GM18502 (cell line): ENCODE results near the gene WWC1.

Source experiments
- ATAC-seq: cut with Tn5 transposase; IDR thresholded peaks from one replicate; pipeline ENCODE4 v1.9.1; 2021; ENCODE audit warnings: mild to moderate bottlenecking; ENCODE audit not compliant: unreplicated experiment, poor library complexity

WWC1 gene

DNA sequence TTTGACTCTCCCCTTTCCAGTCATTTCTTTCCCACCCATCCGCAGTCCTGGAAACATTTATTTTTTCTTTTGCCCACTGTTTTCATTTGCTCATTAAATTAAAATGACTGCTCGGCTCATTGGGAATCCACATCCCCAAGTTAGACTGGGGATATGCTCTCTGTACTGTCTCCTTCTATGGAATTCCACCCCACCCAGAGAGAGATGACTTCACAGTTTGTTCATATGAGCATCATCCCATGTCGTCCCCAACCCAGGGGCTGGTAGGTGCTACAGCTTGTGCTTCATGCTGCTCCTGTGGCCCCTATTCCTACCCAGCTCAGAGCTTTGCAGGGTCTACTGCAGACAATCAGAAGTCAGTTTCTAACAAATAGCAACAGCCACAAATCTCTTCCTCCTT, 178.4 kb downstream of the WWC1 start:
- ATAC-seq, result no peak

DNA sequence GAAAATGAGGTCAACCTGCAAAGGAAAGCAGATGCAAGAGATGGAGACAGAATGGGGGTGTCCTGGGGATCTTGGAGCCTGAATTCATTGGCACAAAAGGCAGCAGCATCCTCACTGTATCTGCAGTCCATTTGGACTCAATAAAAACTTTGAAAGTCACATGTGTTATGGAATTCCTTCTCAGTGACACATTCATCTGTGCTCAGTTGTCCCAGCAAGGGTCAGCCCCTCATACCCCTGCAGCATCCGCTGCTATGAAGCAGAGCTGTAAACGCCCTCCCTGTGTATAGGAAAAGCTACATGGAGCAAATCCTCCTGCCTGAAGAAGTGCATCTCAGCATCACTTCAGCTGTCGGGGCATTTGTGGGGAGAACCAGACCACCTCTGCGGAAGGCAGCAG, 180.3 kb downstream of the WWC1 start:
- no peak for ATAC-seq

DNA sequence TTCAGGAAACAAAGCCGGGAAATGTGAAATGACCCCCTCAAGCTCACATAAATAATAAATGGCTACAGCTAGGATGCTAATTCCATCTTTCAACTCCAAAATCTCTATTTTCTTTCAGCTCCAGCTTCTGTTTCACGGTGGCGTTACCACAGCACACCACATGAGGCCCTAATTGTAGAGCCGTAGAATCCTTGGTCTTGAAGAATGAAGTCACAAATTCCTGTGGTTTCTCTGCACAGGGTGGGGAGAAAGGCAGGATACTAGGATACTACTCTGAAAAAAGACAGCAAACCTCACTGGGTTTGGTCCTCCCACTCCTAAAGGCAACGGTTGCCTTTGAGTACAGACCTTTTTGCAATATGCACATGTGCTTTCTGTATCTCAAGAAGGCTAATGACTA, 180.9 kb downstream of the WWC1 start:
- ATAC-seq, result no peak

DNA sequence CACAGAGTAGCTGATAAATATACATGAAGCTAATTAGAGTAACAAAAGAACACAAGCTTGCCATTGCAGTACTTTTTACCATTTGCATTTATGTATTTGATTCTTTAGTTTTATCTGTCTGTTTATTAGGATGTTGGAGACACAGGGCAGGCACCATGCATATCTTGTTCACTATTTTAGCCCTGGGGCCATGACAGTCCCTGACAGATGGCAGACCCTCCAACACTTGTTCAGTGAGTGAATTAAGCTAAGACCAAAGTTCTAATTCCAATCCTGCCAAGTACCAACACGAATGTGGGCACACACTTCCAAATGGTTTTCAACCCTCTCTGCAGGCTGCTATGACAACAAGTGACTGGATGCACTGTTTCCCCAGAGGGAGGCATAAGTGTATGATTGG, 182.9 kb downstream of the WWC1 start:
- no peak for ATAC-seq

DNA sequence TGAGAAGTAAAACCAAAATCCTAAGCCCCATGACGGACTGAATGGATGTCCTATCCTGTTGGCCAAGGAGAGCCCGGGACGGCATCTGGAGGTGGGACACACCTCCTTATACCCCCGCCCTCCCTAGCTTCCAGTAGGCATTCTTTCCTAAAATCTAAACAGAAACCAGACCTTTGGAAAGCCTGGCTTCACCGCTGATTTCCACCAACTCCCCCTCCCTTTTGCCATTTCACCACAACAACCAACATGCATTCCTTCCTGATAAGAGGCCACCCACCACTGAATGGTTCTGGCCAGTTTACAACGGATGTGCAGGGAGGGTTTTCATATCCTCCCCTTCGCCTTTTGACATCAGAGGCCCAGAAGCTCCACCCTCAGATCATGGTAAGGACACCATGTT, 185.6 kb downstream of the WWC1 start:
- ATAC-seq, result no peak

DNA sequence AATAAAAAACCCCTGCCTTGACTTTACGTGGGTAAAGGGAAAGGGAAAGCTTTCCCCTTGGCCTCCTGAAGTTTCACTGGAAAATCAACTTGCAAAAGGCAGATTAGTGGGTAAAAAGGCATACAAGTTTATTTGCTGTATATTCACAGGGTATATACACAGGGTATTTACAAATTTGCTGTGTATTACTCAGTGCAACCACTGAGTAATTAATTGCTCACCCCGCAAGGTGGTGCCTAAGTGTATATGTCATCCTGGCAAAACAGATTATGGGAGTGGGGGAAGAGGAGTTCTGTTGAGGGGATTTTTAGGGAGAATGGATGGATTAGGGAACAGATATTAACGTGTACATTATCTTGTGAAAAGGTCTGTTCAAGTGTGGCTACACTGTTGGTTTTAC, 187.7 kb downstream of the WWC1 start:
- no peak for ATAC-seq

DNA sequence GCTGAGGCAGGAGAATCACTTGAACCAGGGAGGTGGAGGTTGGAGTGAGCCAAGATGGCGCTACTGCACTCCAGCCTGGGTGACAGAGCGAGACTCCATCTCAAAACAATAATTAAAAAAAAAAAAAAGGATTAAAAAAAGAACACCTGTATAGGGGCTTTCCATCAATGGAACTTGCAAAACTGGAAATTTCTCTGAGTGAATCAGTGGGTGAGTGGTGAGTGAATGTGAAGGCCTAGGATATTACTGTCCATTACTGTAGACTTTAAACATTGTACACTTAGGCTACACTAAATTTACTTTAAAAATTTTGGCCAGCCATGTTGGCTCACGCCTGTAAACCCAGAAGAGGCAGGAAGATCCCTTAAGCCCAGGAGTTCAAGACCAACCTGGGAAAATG, 189.2 kb downstream of the WWC1 start:
- no peak for ATAC-seq

DNA sequence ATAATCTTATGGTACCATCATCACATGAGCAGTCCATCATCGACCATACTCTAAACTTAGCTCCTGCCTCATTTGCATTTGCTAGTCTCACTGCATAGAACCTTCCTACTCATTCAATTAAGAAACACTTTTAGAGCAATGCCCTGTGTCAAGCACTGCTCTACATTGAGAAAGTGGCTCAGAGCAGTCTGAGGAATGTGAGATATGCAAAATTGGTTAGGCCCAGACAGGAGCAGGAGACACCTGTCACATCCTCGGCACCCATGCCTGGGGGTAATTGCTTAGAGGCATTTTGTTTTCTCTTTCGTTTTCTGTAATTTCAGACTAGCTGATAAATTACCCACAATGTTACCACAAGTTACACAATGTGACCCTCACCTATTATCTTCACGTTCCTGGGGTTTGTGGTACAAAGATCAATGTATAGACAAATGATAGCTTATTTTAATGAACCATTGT, 189.9 kb downstream of the WWC1 start:
- peak; percentile 92 for ATAC-seq

DNA sequence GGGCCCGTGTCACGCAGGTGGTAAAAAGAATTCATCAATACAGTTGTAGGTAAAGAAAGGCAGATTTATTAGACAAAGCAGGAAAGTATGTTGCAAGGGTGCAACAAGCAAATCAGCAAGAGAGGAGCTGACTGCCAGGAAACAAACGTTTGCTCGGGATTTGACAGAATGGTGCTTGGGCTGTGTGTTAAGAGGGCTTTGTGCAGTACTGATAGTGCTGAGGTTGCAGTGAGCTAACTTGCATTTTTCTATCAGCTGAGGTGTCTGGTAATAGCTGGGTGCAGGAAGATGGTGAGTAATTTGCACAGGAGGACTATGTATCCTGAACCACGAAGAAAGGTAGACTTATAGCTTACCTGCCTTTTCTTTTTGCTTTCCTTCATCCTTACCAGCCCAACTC, 190.9 kb downstream of the WWC1 start:
- ATAC-seq, result no peak

DNA sequence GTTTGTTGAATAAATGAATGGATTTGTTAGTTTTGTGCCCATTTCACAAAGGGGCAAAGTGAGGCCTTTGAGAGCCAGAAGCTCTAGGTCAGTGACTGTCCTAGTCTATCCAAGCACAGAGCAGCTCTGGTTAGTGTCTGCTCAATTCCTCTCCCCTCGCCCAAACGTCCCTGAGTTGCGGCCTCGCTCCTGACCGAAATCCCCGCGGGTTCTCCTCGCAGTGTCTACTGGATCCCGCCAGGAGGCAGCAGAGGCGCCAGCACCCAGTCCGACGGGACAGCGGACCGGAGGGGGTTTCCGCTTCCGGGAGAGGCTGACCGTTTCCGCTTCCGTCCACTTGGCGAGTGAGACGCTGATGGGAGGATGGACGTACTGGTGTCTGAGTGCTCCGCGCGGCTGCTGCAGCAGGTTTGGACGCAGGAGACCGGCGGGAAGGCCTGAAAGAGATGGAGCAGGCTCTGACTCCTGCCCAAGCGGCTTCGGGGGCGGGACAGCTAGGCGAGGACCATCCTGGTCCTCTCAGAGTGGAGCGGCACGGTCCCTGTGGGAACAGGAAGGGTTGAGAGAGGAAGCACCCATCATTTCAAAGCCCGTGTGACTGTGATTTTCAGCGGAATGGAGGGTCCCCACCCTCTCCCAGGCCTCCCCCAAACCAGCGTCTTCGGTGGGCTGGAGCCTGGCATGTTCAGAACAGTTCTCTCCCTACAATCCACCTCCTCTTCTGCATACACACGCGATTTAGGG, 194.9 kb downstream of the WWC1 start, which contains the start of gene RARS1:
Gene RARS1, plus strand, starts transcription at position 336 of the 744 bp plus-strand sequence. Its CDS starts 28 bp downstream, at position 364.
- peak; percentile 83 for ATAC-seq

DNA sequence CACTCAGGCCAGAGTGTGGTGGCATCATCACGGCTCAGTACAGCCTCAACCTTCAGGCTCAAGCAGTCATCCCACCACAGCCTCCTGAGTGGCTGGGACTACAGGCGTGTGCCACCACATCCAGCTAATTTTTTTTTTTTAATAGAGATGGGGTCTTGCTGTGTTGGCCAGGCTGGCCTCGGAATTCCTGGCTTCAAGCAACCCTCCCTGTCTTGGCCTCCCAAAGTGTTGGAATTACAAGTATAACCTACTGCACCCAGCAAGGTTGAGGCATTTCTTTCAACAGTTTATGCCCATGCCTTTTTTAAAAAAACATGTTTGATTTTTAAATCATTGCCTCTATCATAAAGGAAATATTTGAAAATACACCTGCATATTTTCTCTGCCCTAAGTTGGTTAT, 197.6 kb downstream of the WWC1 start:
- no peak for ATAC-seq

DNA sequence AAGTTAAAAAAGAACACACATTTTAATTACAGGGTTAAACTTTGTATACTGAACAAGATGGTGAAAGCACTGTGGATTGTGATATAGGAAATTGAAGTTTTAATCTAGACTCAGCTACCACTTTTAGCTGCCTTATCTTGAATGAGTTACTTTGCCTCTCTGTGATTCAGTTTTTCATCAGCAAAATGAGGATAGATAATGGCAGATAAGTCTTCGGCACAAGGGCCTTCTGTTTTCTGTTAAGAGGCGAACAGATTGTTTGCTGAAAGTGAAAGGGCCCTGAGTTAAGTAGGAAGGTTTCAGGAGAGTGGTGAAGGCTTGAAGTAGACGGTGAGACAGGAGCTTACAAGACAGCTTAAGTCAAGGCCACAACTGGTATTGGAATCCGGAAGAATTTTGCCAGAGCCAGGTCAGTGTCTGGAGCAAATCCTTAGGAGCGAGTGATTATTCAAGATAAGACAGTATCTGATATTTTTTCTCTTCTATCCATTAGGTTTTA, 202.7 kb downstream of the WWC1 start:
- no peak for ATAC-seq

DNA sequence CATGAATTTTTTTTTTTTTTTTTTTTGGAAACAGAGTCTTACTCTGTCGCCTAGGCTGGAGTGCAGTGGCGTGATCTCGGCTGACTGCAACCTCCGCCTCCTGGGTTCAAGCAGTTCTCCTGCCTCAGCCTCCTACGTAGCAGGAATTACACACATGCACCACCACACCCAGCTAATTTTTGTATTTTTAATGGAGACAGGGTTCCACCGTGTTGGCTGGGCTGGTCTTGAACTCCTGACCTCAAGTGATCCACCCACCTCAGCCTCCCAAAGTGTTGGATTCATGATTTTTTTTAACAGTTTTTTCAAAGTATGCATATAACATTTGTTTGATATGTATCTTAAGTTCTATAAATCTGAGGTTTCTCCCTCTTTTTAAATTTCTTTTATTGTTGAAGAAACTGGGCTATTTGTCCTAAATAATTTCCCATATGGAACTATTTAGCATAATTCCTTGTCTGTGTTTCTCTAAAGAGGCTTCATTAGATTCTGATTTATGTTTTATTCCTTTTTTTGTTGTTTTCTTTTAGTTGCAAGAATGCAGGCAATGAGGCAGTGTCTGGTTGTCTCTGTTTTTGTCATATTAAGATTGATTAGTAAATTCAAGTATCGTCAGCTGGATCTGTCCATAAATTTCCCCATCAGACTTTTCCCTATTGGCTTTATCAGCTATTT, 211.3 kb downstream of the WWC1 start:
- no peak for ATAC-seq

DNA sequence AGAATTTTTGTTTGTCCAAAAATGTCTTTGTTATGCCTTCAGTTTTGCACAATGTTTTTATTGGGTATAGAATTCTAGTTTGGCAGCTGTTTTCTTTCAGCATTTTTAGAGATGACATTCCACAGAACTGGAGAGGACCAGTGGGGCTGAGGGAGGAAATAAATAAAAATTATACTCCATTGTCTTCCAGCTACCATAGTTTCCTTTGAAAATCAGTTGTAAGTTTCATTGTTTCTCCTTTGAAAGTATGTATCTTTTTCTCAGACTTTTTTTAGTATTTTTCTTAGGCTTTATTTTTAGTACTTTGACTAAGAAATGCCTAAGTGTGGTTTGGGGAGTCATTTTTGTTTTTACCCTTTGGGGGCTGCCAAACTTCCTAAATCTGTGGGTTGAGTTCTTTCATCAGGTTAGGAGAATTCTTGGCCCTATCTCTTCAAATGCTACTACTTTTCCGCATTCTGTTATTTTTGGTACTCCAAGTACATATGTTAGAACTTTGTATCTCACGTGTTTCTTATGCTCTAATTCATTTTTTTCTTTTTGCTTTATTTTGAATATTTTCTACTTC, 222.5 kb downstream of the WWC1 start:
- no peak for ATAC-seq
